GM23338 (cell line): Measurements from ENCODE around the gene SH3TC1.

Source experiments
- EZH2 ChIP-seq: fragments of 200-600 bp; sonication (generic); IDR thresholded peaks from one replicate; pipeline ENCODE4 v1.8.0; 2017; ENCODE audit warnings: antibody characterized with exemption, mild to moderate bottlenecking, low read depth; ENCODE audit not compliant: unreplicated experiment
- EZH2phosphoT487 ChIP-seq: fragments of 200-600 bp; sonication (generic); IDR thresholded peaks from one replicate; pipeline ENCODE4 v1.8.1; 2018; ENCODE audit warnings: antibody characterized with exemption; ENCODE audit not compliant: unreplicated experiment
- TF ChIP-seq, protein P1 (sequence below), 2 experiments: fragments of 200-600 bp in 1 of 2; sonication (generic) in 1 of 2; conservative IDR thresholded peaks; 2 replicates each; pipeline versions ENCODE4 v1.5.1 to v1.6.1; 2016 to 2017; ENCODE audit warnings: antibody characterized with exemption in 2 of 2, low read depth in 2 of 2, mild to moderate bottlenecking in 2 of 2, moderate library complexity in 1 of 2
- TF ChIP-seq, protein P2 (sequence below): IDR thresholded peaks from 2 replicates; pipeline ENCODE4 v1.6.1; 2016; ENCODE audit warnings: antibody characterized with exemption

DNA sequence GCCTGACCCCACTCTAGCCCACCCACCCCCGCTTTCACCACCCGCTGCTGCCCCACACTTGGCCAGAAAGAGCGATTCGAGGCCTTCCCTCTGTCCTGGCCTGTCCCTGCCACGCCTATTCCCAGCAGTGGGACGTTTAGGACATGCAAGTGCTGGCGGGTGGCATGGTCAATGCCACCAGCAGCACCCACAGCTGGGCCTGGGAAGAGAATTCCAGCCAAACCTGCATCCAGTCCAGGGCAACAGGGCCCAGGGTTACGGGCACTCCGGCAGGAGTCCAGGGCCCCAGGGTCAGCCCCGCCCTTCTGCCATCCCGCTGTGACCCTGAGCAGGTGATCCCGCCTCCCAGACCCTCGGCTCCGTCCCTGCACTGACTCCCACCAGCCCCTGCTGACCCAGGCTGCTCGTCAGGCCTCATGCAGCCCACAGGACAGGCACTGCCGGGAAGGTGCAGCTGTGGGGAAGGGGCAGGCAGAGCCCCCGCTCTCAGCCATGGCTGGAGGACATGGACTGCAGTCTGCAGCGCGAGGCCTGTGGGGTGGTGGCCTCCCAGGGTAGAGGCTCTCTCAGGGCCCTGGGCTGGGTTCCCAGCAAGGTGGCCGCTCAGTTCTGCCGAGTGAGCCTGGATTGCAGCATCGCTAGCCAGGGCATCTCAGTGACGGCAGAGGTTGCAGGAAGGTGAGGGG, 63.7 kb downstream of the SH3TC1 start:
- TF ChIP-seq, protein P1, sequence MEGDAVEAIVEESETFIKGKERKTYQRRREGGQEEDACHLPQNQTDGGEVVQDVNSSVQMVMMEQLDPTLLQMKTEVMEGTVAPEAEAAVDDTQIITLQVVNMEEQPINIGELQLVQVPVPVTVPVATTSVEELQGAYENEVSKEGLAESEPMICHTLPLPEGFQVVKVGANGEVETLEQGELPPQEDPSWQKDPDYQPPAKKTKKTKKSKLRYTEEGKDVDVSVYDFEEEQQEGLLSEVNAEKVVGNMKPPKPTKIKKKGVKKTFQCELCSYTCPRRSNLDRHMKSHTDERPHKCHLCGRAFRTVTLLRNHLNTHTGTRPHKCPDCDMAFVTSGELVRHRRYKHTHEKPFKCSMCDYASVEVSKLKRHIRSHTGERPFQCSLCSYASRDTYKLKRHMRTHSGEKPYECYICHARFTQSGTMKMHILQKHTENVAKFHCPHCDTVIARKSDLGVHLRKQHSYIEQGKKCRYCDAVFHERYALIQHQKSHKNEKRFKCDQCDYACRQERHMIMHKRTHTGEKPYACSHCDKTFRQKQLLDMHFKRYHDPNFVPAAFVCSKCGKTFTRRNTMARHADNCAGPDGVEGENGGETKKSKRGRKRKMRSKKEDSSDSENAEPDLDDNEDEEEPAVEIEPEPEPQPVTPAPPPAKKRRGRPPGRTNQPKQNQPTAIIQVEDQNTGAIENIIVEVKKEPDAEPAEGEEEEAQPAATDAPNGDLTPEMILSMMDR (conservative IDR thresholded peaks at IDR 0.05; ENCODE audit: low read depth in 2 of 2): no peak
- TF ChIP-seq, protein P2, sequence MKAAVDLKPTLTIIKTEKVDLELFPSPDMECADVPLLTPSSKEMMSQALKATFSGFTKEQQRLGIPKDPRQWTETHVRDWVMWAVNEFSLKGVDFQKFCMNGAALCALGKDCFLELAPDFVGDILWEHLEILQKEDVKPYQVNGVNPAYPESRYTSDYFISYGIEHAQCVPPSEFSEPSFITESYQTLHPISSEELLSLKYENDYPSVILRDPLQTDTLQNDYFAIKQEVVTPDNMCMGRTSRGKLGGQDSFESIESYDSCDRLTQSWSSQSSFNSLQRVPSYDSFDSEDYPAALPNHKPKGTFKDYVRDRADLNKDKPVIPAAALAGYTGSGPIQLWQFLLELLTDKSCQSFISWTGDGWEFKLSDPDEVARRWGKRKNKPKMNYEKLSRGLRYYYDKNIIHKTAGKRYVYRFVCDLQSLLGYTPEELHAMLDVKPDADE: no peak
- no peak for TF ChIP-seq EZH2phosphoT487
- no peak for TF ChIP-seq EZH2
